GM21515 (cell line): ENCODE data around the gene SLC11A1.

ENCODE experiments used
- ATAC-seq: cut with Tn5 transposase; IDR thresholded peaks from one replicate; pipeline ENCODE4 v1.9.1; 2021; ENCODE audit not compliant: unreplicated experiment

Gene SLC11A1

GRCh38 chr2:218381916-218382366 lies at the start of gene SLC11A1:
SLC11A1 (plus strand) TSS chr2:218382273; CDS start chr2:218382369, 96 bp downstream.
- no peak for ATAC-seq

- ATAC-seq = no peak
Observed at GRCh38 chr2:218332288-218332687, 49.8 kb upstream of the SLC11A1 start.

GRCh38 chr2:218332920-218333645 lies 49.0 kb upstream of the SLC11A1 start:
- no peak for ATAC-seq

GRCh38 chr2:218334531-218334930 lies 47.5 kb upstream of the SLC11A1 start:
- no peak for ATAC-seq

GRCh38 chr2:218340656-218341055 lies 41.4 kb upstream of the SLC11A1 start:
- no peak for ATAC-seq

GRCh38 chr2:218341381-218341780 lies 40.7 kb upstream of the SLC11A1 start:
- ATAC-seq = no peak

GRCh38 chr2:218342837-218343236 lies 39.2 kb upstream of the SLC11A1 start:
- no peak for ATAC-seq

- no peak for ATAC-seq
Observed at GRCh38 chr2:218343591-218343990, 38.5 kb upstream of the SLC11A1 start.

GRCh38 chr2:218344090-218344754 lies 37.9 kb upstream of the SLC11A1 start:
- ATAC-seq = no peak

- ATAC-seq = no peak
Observed at GRCh38 chr2:218344755-218345417, 37.2 kb upstream of the SLC11A1 start.

- ATAC-seq = no peak
Observed at GRCh38 chr2:218345491-218346236, 36.4 kb upstream of the SLC11A1 start.

- no peak for ATAC-seq
Observed at GRCh38 chr2:218347172-218347571, 34.9 kb upstream of the SLC11A1 start.

- ATAC-seq = no peak
Observed at GRCh38 chr2:218354045-218354444, 28.0 kb upstream of the SLC11A1 start.

- no peak for ATAC-seq
Observed at GRCh38 chr2:218354850-218355443, 27.1 kb upstream of the SLC11A1 start.

- no peak for ATAC-seq
Observed at GRCh38 chr2:218357236-218358177, 24.6 kb upstream of the SLC11A1 start.

- no peak for ATAC-seq
Observed at GRCh38 chr2:218360453-218360852, 21.6 kb upstream of the SLC11A1 start.

GRCh38 chr2:218362606-218363005 lies 19.5 kb upstream of the SLC11A1 start:
- ATAC-seq = no peak

- ATAC-seq = no peak
Observed at GRCh38 chr2:218363736-218364135, 18.3 kb upstream of the SLC11A1 start.

GRCh38 chr2:218364196-218364595 lies 17.9 kb upstream of the SLC11A1 start:
- ATAC-seq = no peak
